ENCODE measurements around the gene DUSP10.

DNA sequence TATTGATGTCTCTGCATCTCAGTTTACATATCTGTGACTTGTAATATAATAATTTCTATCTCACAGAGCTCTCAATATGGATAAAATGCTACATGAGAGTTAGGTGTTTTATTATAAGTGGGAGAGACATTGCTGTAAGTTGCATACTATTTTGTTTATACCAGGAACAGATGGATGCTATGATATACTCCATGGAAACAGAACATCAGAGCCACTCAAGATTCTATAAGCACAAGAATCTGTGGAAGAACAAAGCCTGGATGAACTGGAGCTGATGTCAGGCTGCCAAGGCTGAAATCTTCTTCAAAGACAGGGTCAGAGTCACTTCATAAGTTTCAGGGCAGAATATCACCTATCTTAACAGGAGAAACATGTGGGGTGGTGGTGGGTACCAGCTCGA lies 30.2 kb downstream of the DUSP10 start:
- TF ChIP-seq, protein P1, sequence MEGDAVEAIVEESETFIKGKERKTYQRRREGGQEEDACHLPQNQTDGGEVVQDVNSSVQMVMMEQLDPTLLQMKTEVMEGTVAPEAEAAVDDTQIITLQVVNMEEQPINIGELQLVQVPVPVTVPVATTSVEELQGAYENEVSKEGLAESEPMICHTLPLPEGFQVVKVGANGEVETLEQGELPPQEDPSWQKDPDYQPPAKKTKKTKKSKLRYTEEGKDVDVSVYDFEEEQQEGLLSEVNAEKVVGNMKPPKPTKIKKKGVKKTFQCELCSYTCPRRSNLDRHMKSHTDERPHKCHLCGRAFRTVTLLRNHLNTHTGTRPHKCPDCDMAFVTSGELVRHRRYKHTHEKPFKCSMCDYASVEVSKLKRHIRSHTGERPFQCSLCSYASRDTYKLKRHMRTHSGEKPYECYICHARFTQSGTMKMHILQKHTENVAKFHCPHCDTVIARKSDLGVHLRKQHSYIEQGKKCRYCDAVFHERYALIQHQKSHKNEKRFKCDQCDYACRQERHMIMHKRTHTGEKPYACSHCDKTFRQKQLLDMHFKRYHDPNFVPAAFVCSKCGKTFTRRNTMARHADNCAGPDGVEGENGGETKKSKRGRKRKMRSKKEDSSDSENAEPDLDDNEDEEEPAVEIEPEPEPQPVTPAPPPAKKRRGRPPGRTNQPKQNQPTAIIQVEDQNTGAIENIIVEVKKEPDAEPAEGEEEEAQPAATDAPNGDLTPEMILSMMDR (IDR thresholded peaks at IDR 0.05), result no peak
- no peak for TF ChIP-seq POLR2A (IDR thresholded peaks at IDR 0.05)
- TF ChIP-seq POLR2AphosphoS5 (IDR thresholded peaks at IDR 0.05; ENCODE audit: insufficient read depth in 1 of 2, low read depth in 1 of 2), result no peak

All from vagina (tissue), 2 donors.